GM12873 (cell line): ENCODE data around the gene DEK.

Experiments used
- TF ChIP-seq, protein P1 (sequence below): IDR thresholded peaks from 2 replicates; pipeline ENCODE4 v1.5.1; 2012; ENCODE audit warnings: low read depth, mild to moderate bottlenecking, moderate library complexity, low read length, control low read depth; ENCODE audit not compliant: insufficient read depth; ENCODE audit errors: missing control alignments

Gene DEK

DNA sequence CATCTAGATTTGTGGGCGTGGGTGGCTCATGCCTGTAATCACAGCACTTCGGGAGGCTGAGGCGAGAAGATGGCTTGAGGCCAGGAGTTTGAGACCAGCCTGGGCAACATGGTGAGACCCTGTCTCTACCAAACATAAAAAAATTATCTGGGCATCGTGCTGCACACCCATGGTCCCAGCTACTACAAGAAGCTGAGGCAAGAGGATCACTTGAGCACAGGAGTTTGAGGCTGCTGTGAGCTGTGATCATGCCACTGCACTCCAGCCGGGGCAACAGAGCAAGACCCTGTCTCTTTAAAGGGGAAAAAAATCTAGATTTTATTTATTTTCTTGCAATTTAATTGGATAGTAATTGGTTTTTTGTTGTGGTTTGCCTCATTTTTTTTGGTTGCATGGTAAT is 53.6 kb downstream of the DEK start:
- TF ChIP-seq, protein P1, sequence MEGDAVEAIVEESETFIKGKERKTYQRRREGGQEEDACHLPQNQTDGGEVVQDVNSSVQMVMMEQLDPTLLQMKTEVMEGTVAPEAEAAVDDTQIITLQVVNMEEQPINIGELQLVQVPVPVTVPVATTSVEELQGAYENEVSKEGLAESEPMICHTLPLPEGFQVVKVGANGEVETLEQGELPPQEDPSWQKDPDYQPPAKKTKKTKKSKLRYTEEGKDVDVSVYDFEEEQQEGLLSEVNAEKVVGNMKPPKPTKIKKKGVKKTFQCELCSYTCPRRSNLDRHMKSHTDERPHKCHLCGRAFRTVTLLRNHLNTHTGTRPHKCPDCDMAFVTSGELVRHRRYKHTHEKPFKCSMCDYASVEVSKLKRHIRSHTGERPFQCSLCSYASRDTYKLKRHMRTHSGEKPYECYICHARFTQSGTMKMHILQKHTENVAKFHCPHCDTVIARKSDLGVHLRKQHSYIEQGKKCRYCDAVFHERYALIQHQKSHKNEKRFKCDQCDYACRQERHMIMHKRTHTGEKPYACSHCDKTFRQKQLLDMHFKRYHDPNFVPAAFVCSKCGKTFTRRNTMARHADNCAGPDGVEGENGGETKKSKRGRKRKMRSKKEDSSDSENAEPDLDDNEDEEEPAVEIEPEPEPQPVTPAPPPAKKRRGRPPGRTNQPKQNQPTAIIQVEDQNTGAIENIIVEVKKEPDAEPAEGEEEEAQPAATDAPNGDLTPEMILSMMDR: no peak

DNA sequence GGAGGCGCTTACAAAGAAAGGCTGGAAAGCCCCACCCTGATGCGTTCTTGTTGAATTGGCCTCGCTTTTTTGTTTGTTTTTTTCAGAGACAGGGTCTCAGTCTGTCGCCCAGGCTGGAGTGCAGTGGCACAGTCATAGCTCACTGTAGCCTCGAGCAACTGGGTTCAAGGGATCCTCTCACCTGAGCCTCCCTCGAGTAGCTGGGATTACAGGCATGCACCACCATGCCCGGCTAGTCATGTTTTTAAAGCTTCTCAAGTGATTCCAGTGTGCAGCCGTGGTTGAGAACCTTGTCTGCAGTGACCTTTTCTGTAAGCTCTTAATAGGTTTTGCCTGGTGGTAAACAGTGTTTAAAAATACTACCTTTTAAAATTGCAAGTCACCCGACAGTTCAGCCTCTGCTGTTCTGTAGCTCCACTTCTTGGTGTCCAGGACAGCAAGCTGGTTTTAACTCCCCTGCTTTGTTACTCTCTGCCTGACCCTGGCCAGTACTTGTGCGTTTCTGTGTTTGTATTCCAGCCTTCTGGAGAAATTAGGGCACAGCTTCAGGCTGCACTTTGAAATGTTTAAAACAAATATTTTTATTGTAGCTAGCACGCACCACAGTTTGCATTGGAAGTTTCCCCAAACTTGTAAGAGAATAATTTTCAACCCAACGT is 54.7 kb downstream of the DEK start:
- TF ChIP-seq, protein P1: no peak

DNA sequence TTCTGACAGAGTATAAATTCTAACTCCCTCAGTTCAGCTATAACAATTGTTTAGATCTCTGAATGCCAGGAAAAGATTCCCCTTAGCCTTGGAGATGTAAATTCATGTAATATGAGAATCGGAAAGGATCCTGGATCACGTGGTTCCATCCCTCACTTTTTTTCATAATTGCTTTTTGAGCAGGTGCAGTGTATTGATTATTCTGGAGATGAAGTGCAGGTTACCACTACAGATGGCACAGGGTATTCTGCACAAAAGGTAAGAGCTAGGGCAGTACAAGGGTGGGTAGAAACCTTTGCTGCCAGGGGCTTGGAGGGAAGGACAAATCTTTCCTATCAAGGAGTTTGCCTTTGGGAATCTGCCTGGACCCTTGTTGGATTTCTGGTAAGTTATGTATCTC is 56.4 kb downstream of the DEK start:
- TF ChIP-seq, protein P1: no peak

DNA sequence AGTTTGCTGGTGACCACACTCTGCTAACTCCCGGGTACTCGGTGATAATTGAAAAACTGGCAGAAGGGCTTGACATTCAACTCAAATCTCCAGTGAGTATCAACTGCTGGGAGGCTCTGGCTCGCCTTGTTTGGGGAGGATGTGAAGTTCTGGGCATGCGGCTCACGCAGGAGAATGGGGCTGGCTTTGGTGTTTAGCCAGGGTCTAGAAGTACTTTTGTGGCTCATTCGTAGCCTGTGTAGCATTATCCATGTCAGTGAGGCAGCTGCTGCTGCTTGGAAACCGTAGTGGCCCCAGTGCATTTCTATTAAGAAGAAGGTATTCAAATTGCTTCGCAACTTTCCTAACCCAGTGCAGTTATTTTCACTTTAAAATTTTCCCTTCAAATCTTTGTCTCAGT is 56.9 kb downstream of the DEK start:
- TF ChIP-seq, protein P1: no peak

DNA sequence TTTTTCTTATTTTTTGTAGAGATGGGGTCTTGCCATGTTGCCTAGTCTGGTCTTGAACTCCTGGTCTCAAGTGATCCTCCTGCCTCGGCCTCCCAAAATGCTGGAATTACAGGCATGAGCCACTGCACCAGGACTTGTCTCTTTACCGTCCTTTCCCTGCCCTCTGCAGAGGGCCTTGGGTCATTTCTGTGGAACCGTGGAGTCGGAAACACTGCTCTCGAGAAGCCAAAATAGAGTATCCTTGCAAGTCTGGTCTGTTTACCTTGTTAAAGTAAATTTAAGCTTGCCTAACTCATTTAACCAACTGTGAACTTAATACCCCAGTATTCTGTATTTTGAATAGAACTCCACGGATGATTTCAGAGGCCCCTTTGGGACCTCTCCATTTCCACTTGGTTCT is 57.7 kb downstream of the DEK start:
- TF ChIP-seq, protein P1: no peak

DNA sequence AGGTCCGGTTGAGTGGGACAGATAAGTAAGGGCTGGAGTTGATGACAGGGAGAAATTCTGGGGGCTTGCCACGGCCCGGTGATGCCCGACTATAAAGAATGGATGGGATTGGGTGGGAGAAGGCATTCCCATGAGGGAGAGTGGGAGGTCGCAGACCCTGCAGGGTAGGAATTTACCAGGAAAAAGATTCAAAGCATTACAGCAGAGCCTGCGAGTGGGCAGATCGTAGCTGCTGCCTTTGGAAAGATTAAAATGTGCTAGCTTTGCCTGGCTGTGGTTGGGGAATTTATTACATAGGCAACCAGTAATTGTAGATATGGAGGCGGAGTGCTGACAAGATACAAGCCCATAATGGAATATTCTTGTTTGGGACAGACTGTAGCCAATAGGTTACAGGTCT is 59.6 kb downstream of the DEK start:
- TF ChIP-seq, protein P1: no peak

DNA sequence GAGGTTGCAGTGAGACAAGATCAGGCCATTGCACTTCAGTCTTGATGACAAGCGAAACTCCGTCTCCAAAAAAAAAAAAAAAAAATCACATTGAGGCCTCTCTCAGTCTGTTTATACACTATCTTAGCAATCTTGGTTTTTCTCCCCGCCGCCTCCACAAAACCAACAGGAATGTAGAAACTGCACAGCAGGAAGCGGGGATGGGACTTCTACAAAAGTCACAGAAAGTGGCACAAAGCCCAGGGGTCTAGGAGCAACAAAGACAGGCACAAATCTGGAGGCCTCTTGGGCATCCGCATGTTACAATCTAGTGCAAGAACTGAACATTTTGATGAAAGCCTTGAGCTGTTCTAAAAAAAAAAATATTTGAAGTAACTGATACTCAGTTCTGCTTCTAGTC is 60.5 kb downstream of the DEK start:
- TF ChIP-seq, protein P1: no peak
